Testis (tissue), 3 donors: ENCODE measurements around the gene ZNF345. TPM values are rescaled to one million over a fixed set of nuclear protein-coding genes. Genes with fewer than 3 reads are reported as not detected.

Experiments
- DNase-seq: peaks from one replicate; pipeline ENCODE4 v3.0.0-alpha.2; 2019
- H3K27ac ChIP-seq, 2 donors: fragments of 200-600 bp; sonication (generic); one replicate each; pipeline ENCODE4 v1.5.1; 2019
- H3K27me3 ChIP-seq: fragments of 200-600 bp; sonication (generic); one replicate; pipeline ENCODE4 v1.5.1; 2019
- H3K36me3 ChIP-seq: fragments of 200-600 bp; sonication (generic); one replicate; pipeline ENCODE4 v1.5.1; 2017; ENCODE audit warnings: low read depth; ENCODE audit errors: missing control alignments
- H3K4me1 ChIP-seq: fragments of 200-600 bp; sonication (generic); one replicate; pipeline ENCODE4 v1.5.1; 2019
- H3K4me3 ChIP-seq, 2 donors: fragments of 200-600 bp; sonication (generic); one replicate each; pipeline ENCODE4 v1.5.1; 2017 to 2019
- H3K9me3 ChIP-seq: fragments of 200-600 bp; sonication (generic); one replicate; pipeline ENCODE4 v1.5.1; 2017
- POLR2A ChIP-seq: fragments of 450-650 bp; IDR thresholded peaks from one replicate; pipeline ENCODE4 v1.6.1; 2017; ENCODE audit warnings: antibody characterized with exemption, mild to moderate bottlenecking, moderate library complexity
- WGBS, 2 donors: methylation state at CpG; one replicate each; pipeline ENCODE4 v1.1.5; 2018; 5-methylcytosine and 5-hydroxymethylcytosine counted together
- intact Hi-C: fragments of 100-400 bp; cut with DNase I; formaldehyde crosslinking; loops from one replicate; pipeline ENCODE4 v1.15.1; 2023; ENCODE audit warnings: low total_unique reads
- polyA plus RNA-seq: library from polyadenylated mRNA; stranded (reverse); fragments of 350-450 nt; fragmentation: Illumina TruSeq; extraction: RNeasy Lipid Tissue Mini Kit (QIAGEN cat#74804); gene quantifications from one replicate; pipeline ENCODE4 v1.2.3, GENCODE V29; 2014; ENCODE audit warnings: low read depth, low replicate concordance; ENCODE audit not compliant: insufficient read depth
- total RNA-seq, 2 donors: library from RNA; depleted of rRNA; stranded (reverse); fragments of >200 nt; gene quantifications; one replicate each; pipeline ENCODE4 v1.2.3, GENCODE V29; 2016
- TF ChIP-seq, protein P1 (sequence below), 3 experiments: fragments of 450-650 bp in 2 of 3; fragments of 200-600 bp in 1 of 3; sonication (generic) in 1 of 3; IDR thresholded peaks; one replicate each; pipeline ENCODE4 v1.5.1; 2016 to 2019; ENCODE audit warnings: antibody characterized with exemption in 3 of 3, mild to moderate bottlenecking in 2 of 3, moderate library complexity in 1 of 3

The ZNF345 gene
- total and polyA plus RNA-seq, 3 donors from 2014 or later, result 9.5 to 14.4 (median 14.3) TPM

DNA sequence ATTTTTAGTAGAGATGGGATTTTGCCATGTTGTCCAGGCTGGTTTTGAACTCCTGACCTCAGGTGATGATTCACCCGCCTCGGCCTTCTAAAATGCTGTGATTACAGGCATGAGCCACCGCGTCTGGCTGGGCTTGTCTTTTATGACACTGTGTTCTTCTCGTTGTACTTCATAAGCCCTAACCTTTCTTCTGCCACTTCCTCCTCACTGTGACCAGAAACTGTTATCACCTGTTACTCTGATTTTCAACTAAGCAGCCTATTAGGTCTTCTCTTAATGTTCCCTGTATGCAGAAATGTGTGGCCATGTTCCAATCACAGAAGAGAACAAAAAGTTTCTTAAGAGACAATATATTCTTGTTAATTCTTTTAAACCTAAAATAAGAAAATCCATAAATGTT lies 28.9 kb upstream of the ZNF345 start:
- intact Hi-C loops, result no loop called here
- no peak for DNase-seq
- 96 to 98% methylated on average over 5 of the region's 5 CpGs for WGBS, 2 donors

DNA sequence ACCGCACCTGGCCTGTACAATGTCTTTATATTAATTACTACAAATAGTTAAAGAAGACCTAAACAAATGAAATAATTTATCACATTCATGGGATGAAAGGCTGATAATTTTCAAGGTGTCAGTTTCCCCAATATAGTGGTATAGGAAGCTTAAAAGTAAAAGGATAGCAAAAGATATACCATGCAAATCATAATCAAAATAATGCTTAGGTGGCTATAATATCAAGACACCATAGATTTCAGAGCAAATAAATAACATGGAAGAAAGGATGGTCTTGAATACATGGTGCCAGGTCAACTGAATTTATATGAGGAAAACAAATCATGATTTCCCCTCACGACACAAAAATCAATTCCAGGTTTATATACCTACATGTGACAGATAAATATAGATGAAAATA lies 17.2 kb upstream of the ZNF345 start:
- no peak overlapping the region for H3K27ac ChIP-seq
- WGBS, 2 donors, result 90 to 93% methylated on average over 2 of the region's 2 CpGs
- intact Hi-C loops, result no loop called here
- H3K27me3 ChIP-seq, result no peaks in the 10 kb centered on the region
- H3K4me1 ChIP-seq, result no peaks in the 10 kb centered on the region
- H3K36me3 ChIP-seq, result no peaks in the 10 kb centered on the region
- no peaks in the 10 kb centered on the region for H3K9me3 ChIP-seq
- DNase-seq, result no peak
- TF ChIP-seq POLR2A, result no peak
- TF ChIP-seq, protein P1, sequence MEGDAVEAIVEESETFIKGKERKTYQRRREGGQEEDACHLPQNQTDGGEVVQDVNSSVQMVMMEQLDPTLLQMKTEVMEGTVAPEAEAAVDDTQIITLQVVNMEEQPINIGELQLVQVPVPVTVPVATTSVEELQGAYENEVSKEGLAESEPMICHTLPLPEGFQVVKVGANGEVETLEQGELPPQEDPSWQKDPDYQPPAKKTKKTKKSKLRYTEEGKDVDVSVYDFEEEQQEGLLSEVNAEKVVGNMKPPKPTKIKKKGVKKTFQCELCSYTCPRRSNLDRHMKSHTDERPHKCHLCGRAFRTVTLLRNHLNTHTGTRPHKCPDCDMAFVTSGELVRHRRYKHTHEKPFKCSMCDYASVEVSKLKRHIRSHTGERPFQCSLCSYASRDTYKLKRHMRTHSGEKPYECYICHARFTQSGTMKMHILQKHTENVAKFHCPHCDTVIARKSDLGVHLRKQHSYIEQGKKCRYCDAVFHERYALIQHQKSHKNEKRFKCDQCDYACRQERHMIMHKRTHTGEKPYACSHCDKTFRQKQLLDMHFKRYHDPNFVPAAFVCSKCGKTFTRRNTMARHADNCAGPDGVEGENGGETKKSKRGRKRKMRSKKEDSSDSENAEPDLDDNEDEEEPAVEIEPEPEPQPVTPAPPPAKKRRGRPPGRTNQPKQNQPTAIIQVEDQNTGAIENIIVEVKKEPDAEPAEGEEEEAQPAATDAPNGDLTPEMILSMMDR (IDR thresholded peaks at IDR 0.05), result no peak
- no peak overlapping the region for H3K4me3 ChIP-seq

More for the DNA sequence above, 28.9 kb upstream of the ZNF345 start:
- Histone ChIP-seq H3K27me3 (no peaks in the 10 kb centered on the region), H3K4me3 (no peak overlapping the region), H3K27ac (no peak overlapping the region), H3K9me3 (peaks cover 3% of the 10 kb centered on the region), H3K36me3 (no peaks in the 10 kb centered on the region), H3K4me1 (no peaks in the 10 kb centered on the region)
- TF ChIP-seq, protein P1 (IDR thresholded peaks at IDR 0.05), result no peak
- no peak for TF ChIP-seq POLR2A

DNA sequence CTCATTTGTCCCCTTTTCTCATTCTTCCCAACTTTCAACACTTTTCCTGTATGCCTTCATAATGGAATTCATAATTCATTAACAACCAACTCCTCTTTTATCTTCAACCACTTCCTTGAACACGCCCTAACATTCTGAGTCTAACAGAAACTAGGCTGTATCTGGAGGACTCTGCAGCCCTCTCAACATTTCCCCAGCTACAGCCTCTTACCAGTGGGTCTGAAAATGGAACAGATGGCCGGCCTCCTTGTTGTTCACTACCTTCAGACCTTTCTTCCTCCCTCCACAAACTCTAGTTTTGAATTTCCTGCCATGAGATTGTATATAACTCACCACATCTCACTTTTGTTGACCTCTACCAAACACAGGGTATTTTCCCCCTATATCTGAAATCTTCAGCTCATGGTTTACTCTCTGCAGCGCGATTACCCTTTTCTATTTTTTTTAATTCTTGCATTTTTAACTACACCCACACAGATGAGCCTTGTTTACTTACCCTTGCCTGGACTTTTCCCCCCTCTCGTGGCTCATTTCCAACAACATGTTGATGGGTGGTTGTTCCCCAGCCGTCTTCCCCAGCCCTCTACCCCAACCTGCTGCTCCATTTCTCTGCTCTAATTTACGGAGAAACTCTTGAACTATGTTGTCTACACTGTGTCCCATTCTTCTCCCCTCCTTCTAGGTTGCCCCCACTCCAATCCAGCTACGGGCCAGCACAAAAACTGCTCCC lies 13.3 kb upstream of the ZNF345 start:
- Histone ChIP-seq H3K36me3 (no peaks in the 10 kb centered on the region), H3K9me3 (no peaks in the 10 kb centered on the region), H3K4me1 (peaks cover 6% of the 10 kb centered on the region), H3K27me3 (no peaks in the 10 kb centered on the region), H3K4me3 (peak overlapping the region; percentile 74 to 75), H3K27ac (peak overlapping the region; percentile 69 to 86)
- 14 to 20% methylated on average over 8 of the region's 8 CpGs for WGBS, 2 donors
- TF ChIP-seq, protein P1 (IDR thresholded peaks at IDR 0.05), result no peak
- TF ChIP-seq POLR2A, result no peak
- intact Hi-C loops, result no loop called here
- no peak for DNase-seq

DNA sequence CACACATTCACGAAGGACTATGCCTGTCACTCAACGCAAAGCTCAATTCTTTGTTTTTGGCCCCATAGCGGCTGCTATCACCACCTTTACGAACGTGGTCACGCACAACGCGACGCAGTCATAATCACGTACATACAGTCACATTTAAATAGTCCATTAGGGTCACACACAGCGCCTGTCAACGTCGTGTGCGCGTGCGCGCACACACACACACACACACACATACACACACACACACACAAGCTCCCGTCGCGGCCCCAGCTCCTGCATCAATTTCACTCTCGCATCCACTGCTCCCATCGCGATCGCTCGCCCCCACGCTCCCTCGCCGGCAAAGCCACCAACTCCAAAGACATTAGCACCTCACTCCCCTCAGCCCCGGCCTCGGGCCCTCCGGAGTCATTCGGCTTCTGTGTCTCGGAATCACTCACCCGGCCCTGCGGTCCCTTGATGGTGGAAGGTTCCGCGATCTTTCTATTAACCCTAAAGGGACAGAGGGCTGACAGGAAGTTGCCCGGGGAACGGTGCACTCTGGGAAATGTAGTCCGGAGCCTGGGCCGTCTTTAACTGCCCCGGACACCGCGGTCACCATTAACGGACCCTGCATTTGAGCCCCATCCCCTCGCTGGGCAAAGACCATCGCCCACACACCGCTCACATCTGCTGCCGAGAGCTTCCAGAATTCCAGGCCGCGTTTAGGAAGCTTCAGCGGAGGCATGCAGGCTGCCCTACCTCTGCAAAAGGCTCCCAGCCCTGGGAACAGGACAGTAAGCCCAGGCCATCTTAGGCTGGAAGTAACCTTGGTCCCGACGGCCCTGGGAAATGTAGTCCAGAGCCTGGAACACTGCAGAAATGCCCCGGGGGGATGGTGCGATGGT lies 12.5 kb upstream of the ZNF345 start, which contains the start of gene ZNF790:
ZNF790 (minus strand) TSS at position 482 of the 878 bp plus-strand sequence. CDS start 12,768 bp downstream, outside the sequence.
- peak within 1 kb of the TSS; percentile 74 to 75 for H3K4me3 ChIP-seq
- H3K36me3 ChIP-seq, result no peaks in the 10 kb centered on the region
- peak; percentile 96 for DNase-seq
- H3K27ac ChIP-seq, result peak within 1 kb of the TSS; percentile 69 to 86
- TF ChIP-seq, protein P1 (IDR thresholded peaks at IDR 0.05), result no peak
- TF ChIP-seq POLR2A, result no peak
- no peaks in the 10 kb centered on the region for H3K9me3 ChIP-seq
- WGBS, 2 donors, result 0 to 1% methylated on average over 40 to 55 of the region's 56 CpGs
- peaks cover 6% of the 10 kb centered on the region for H3K4me1 ChIP-seq
- intact Hi-C loops, result no loop called here
- H3K27me3 ChIP-seq, result no peaks in the 10 kb centered on the region
